HG03571 (cell line): ENCODE measurements around the gene PRR13.

Source experiments
- ATAC-seq: cut with Tn5 transposase; IDR thresholded peaks from one replicate; pipeline ENCODE4 v1.9.1; 2021; ENCODE audit not compliant: unreplicated experiment

The PRR13 gene

GRCh38 chr12:53492188-53492587 is 50.7 kb downstream of the PRR13 start:
- ATAC-seq, result no peak

- peak; percentile 89 for ATAC-seq
Measured at GRCh38 chr12:53492830-53493609, 51.5 kb downstream of the PRR13 start.

DNA sequence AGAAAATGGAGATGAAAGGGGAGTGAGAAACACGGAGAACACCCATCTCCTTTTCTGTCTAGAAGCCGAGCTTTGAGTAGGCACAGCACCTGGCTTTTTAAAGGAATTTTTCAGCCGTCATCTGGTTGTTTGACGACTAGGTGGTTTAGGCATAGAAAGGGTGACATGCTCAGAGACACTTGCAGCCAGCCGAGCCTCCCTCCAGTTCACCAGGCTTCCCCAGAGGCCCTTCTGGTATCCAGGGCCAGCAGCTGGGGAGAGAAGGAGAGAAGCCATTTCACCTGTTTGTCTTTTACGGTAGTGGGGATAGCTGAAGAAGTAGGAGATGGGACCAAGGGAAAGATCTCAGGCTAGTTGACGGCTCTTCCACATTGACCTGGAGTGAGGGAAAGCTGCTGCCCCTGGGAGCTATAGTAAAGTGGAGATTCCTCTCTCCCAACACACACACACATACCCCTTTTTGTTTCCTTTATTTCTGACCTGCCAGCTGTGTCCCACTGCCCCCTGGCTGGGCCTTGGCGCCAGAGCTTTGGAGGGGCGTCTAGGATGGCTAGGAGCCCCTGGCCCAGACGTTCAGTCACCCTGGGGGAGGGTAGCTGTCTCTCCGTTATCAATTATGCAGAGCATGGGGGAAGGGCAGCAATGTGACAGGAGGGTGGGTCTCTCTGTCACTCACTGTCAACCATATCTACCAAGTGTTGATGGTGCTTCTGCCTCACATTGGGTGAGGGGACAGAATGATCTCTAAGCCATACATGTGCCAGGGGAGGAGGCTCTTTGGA is 52.3 kb downstream of the PRR13 start:
- no peak for ATAC-seq
